ENCODE data around the gene UNC5CL. TPM values are rescaled to one million over a fixed set of nuclear protein-coding genes. Genes with fewer than 3 reads are reported as not detected.

UNC5CL gene
- total and polyA plus RNA-seq, 2 of the 8 experiments (the other 6 are each of a cell fraction or from before 2014, with no cell fraction given): 1.3 to 1.7 TPM

- Histone ChIP-seq H3K27me3 (replicated peaks in 1 of 4; ENCODE audit: control insufficient read depth in 3 of 4, extremely low read depth in 1 of 4, insufficient read depth in 3 of 4, low read length in 3 of 4) (no peaks in the 10 kb centered on the region; a peak in 1 of 7 replicates), H3K27ac (ENCODE audit: low read depth, low read length) (no peak overlapping the region; the same call in 1 of the 2 replicates), H3K4me2 (ENCODE audit: insufficient read depth in 1 of 2, low read depth in 2 of 2, low read length in 2 of 2) (peak overlapping the region; percentile 29 to 88), H3K9ac (replicated peaks in 1 of 4; ENCODE audit: extremely low read depth in 1 of 4, low read depth in 3 of 4, low read length in 3 of 4) (peak overlapping the region in 2 of 4 experiments; percentile 45 to 54; a peak in 4 of 7 replicates), H3K36me3 (ENCODE audit: control insufficient read depth in 2 of 4, insufficient read depth in 4 of 4, low read length in 3 of 4) (no peaks in the 10 kb centered on the region), H2BK5ac (ENCODE audit: low read depth, low read length) (peak overlapping the region; percentile 86; the same call in 1 of the 2 replicates), H3K4me1 (replicated peaks in 1 of 4; ENCODE audit: control insufficient read depth in 3 of 4, insufficient read depth in 4 of 4, low read length in 3 of 4) (peaks cover 0 to 11% (median 3%) of the 10 kb centered on the region in 4 experiments; a peak in 5 of 7 replicates), H3K79me2 (ENCODE audit: control insufficient read depth in 1 of 2, insufficient read depth in 2 of 2, low read length in 2 of 2) (no peaks in the 10 kb centered on the region), H2AK5ac (ENCODE audit: low read depth, low read length) (peak overlapping the region; percentile 57; the same call in 1 of the 2 replicates), H2BK20ac (ENCODE audit: low read length) (peak overlapping the region; percentile 23; the same call in 1 of the 2 replicates), H3K23ac (ENCODE audit: insufficient read length) (no peak overlapping the region), H4K20me1 (replicated peaks in 1 of 2; ENCODE audit: control insufficient read depth in 1 of 2, insufficient read depth in 2 of 2, low read length in 2 of 2) (no peaks in the 10 kb centered on the region), H3K79me1 (ENCODE audit: low read depth, low read length) (no peaks in the 10 kb centered on the region), H3K18ac (ENCODE audit: extremely low read depth, low read length) (peak overlapping the region; percentile 97), H4K5ac (ENCODE audit: insufficient read length, low read depth, low read length) (peak overlapping the region; percentile 1), H3K9me3 (ENCODE audit: insufficient read depth in 2 of 2, low read depth in 1 of 2, low read length in 1 of 2) (no peaks in the 10 kb centered on the region), H2BK120ac (replicated peaks; ENCODE audit: low read depth, low read length) (no peak overlapping the region), H3K4me3 (ENCODE audit: extremely low read depth in 1 of 4, insufficient read depth in 2 of 4, low read depth in 3 of 4, low read length in 4 of 4) (peak overlapping the region; percentile 12 to 68 (median 57)), H3K56ac (replicated peaks; ENCODE audit: insufficient read length, low read depth, low read length) (no peak overlapping the region), H4K91ac (replicated peaks; ENCODE audit: insufficient read length, low read length) (peak overlapping the region; percentile 95), H2BK15ac (ENCODE audit: low read length) (peak overlapping the region; percentile 84; the same call in 1 of the 2 replicates), H4K8ac (ENCODE audit: extremely low read depth, insufficient read depth, low read length) (peak overlapping the region; percentile 85; the same call in 1 of the 2 replicates), H3K4ac (replicated peaks; ENCODE audit: insufficient read length, low read depth, low read length) (peak overlapping the region; percentile 36), H3K23me2 (ENCODE audit: low read depth, low read length) (peaks cover 7% of the 10 kb centered on the region), H2BK12ac (ENCODE audit: low read depth, low read length) (peak overlapping the region; percentile 60), H2AFZ (ENCODE audit: low read length) (peak overlapping the region; percentile 9; the same call in 1 of the 2 replicates), H3K14ac (ENCODE audit: insufficient read length) (no peak overlapping the region)
- TF ChIP-seq CTCF (IDR thresholded peaks at IDR 0.05; ENCODE audit: control extremely low read depth in 1 of 3, insufficient read depth in 1 of 3, low read depth in 1 of 3, low read length in 3 of 3) (no peak), YY1 (IDR thresholded peaks at IDR 0.05; ENCODE audit: low read depth, low read length) (peak; percentile 80), CHD1 (IDR thresholded peaks at IDR 0.05; ENCODE audit: low read depth, low read length) (no peak), PHF8 (conservative IDR thresholded peaks at IDR 0.05; ENCODE audit: low read depth, low read length) (0 out of 2 replicates have a peak, but pooled peaks have one; percentile 31), GABPA (IDR thresholded peaks at IDR 0.05; ENCODE audit: borderline replicate concordance, insufficient read depth, low read length) (no peak), POLR2A (IDR thresholded peaks at IDR 0.05; ENCODE audit: control extremely low read depth in 1 of 2, low read depth in 2 of 2, low read length in 2 of 2) (0 out of 3 replicates have a peak, but pooled peaks of 1 of the 2 experiments have one; percentile 22), TAF1 (IDR thresholded peaks at IDR 0.05; ENCODE audit: low read depth, low read length) (peak; percentile 5; the same call in 1 of the 2 replicates)
- ChIA-PET CTCF (ENCODE audit: partially characterized antibody) (interaction anchor here (0.5 to 11.8 kb wide), 45 partner anchors 8 to 1105 kb away, joined by 3 to 199 read pairs (median 5); partner anchors contain the start of genes APOBEC2, TSPO2 and UNC5CL), POLR2A (ENCODE audit: partially characterized antibody) (interaction anchor here (0.6 to 2.0 kb wide), 20 partner anchors 9 to 965 kb away, joined by 3 to 9 read pairs (median 4); partner anchors contain the start of genes NFYA, OARD1 and UNC5CL)
- DNase-seq (ENCODE audit: low read depth in 1 of 2, low spot score in 2 of 2) (no peak), FAIRE-seq (no peak)
- WGBS, 2 experiments (ENCODE audit: extremely low coverage in 1 of 2, insufficient coverage in 1 of 2, insufficient read length in 1 of 2, insufficient replicate concordance in 2 of 2, low coverage in 1 of 2, low lambda C conversion rate in 2 of 2, missing lambda C conversion rate in 1 of 2): 53% methylated on average over 13 of the region's 13 CpGs; no CpG with 5 or more reads in 1 of the 2 experiments
Measured at GRCh38 chr6:41028561-41029412, 10.2 kb downstream of the UNC5CL start.

All from H1 (cell line).